HepG2 (cell line): ENCODE results near the gene SERBP1.

Experiments
- CTCF ChIP-seq: sonication (generic); formaldehyde crosslinking; IDR thresholded peaks from 2 replicates; pipeline ENCODE4 v1.5.0; 2020; ENCODE audit warnings: mild to moderate bottlenecking, missing genetic modification reagents, moderate library complexity
- DR1 ChIP-seq: sonication (generic); formaldehyde crosslinking; IDR thresholded peaks from 2 replicates; pipeline ENCODE4 v1.8.0; 2021; ENCODE audit warnings: mild to moderate bottlenecking, missing genetic modification reagents, inconsistent platforms
- EP300 ChIP-seq, 3 experiments: sonication (generic) in 1 of 3; formaldehyde crosslinking in 1 of 3; IDR thresholded peaks; 2 replicates each; pipeline versions ENCODE4 v1.5.1 to v1.6.1; 2011 to 2020; ENCODE audit warnings: low read depth in 2 of 3, low read length in 2 of 3, borderline replicate concordance in 1 of 3, improper control_type of control experiment in 1 of 3, mild to moderate bottlenecking in 1 of 3, missing genetic modification reagents in 1 of 3, moderate library complexity in 1 of 3
- EZH2 ChIP-seq: conservative IDR thresholded peaks from 2 replicates; pipeline ENCODE4 v1.6.1; 2012; ENCODE audit warnings: mild to moderate bottlenecking, low read depth, low read length, moderate library complexity
- MAX ChIP-seq: IDR thresholded peaks from 2 replicates; pipeline ENCODE4 v1.6.1; 2012; ENCODE audit warnings: inconsistent platforms
- SIN3A ChIP-seq: IDR thresholded peaks from 2 replicates; pipeline ENCODE4 v1.6.1; 2011; ENCODE audit warnings: low read depth, mild to moderate bottlenecking, control low read depth, low read length, borderline replicate concordance
- SMC3 ChIP-seq: IDR thresholded peaks from 2 replicates; pipeline ENCODE4 v1.6.1; 2011; ENCODE audit warnings: low read length, improper control_type of control experiment
- SNAI1 ChIP-seq: sonication (generic); formaldehyde crosslinking; IDR thresholded peaks from 2 replicates; pipeline ENCODE4 v1.5.0; 2020; ENCODE audit warnings: mild to moderate bottlenecking, missing genetic modification reagents, borderline replicate concordance
- ZBTB33 ChIP-seq: sonication (generic); formaldehyde crosslinking; IDR thresholded peaks from 2 replicates; pipeline ENCODE4 v1.4.0; 2020; ENCODE audit warnings: missing genetic modification reagents
- ZHX1 ChIP-seq: sonication (generic); formaldehyde crosslinking; IDR thresholded peaks from 2 replicates; pipeline ENCODE4 v1.8.1; 2022; ENCODE audit warnings: low read depth, mild to moderate bottlenecking, missing genetic modification reagents

GRCh38 chr1:67479146-67479891, 49.1 kb upstream of the SERBP1 start:
- no peak for TF ChIP-seq SMC3
- no peak for TF ChIP-seq ZBTB33 (CRISPR knock-in tag)
- no peak for TF ChIP-seq CTCF
- TF ChIP-seq SIN3A: no peak
- TF ChIP-seq SNAI1 (CRISPR knock-in tag): no peak
- TF ChIP-seq EP300 (IDR thresholded peaks at IDR 0.05; ENCODE audit: low read depth in 2 of 2, low read length in 2 of 2): no peak
- no peak for TF ChIP-seq EP300 (CRISPR knock-in tag; IDR thresholded peaks at IDR 0.05; ENCODE audit: borderline replicate concordance)
- TF ChIP-seq ZHX1: no peak
- TF ChIP-seq MAX: no peak
- no peak for TF ChIP-seq DR1 (CRISPR knock-in tag)
- TF ChIP-seq EZH2: no peak
